LHCN-M2 (cell line): ENCODE measurements around the gene CORO7. TPM values are rescaled to one million over a fixed set of nuclear protein-coding genes. Genes with fewer than 3 reads are reported as not detected.
"Not testable (repeated sequence)": the region's sequence is repeated elsewhere in the genome, so short reads cannot be mapped to it uniquely, and the experiment has no call there.

ENCODE experiments used
- DNase-seq: peaks from one replicate; pipeline ENCODE4 v3.0.0-alpha.2; 2012; ENCODE audit warnings: low read depth
- total RNA-seq: library from RNA; depleted of rRNA; stranded (reverse); fragments of >200 nt; gene quantifications from 2 replicates; pipeline ENCODE4 v1.2.3, GENCODE V29; 2014

Gene CORO7
- total RNA-seq, 1 experiment from 2014 or later, result 34.8 TPM

- no peak for DNase-seq
These were observed 77.6 kb downstream of the CORO7 start for GRCh38 chr16:4338712-4339299.

- DNase-seq, result no peak
These were observed 78.2 kb downstream of the CORO7 start for GRCh38 chr16:4338125-4338582.

- no peak for DNase-seq
These were observed 78.8 kb downstream of the CORO7 start for GRCh38 chr16:4337540-4338088.

GRCh38 chr16:4336701-4337539 is 79.5 kb downstream of the CORO7 start:
- DNase-seq, result no peak

GRCh38 chr16:4334724-4335495 is 81.5 kb downstream of the CORO7 start:
- no peak for DNase-seq

GRCh38 chr16:4333714-4334113 is 82.7 kb downstream of the CORO7 start:
- DNase-seq, result not testable (repeated sequence)

- no peak for DNase-seq
These were observed 83.1 kb downstream of the CORO7 start for GRCh38 chr16:4333308-4333638.

- no peak for DNase-seq
These were observed 83.6 kb downstream of the CORO7 start for GRCh38 chr16:4332623-4333307.

- DNase-seq, result no peak
These were observed 84.3 kb downstream of the CORO7 start for GRCh38 chr16:4332083-4332482.

GRCh38 chr16:4330277-4330874 is 86.0 kb downstream of the CORO7 start:
- no peak for DNase-seq

- no peak for DNase-seq
These were observed 87.3 kb downstream of the CORO7 start for GRCh38 chr16:4328782-4329775.

- no peak for DNase-seq
These were observed 88.2 kb downstream of the CORO7 start for GRCh38 chr16:4328046-4328781.

- DNase-seq, result no peak
These were observed 88.9 kb downstream of the CORO7 start for GRCh38 chr16:4327386-4328045.

- no peak for DNase-seq
These were observed 91.1 kb downstream of the CORO7 start for GRCh38 chr16:4325253-4325758.

GRCh38 chr16:4324492-4325252 is 91.7 kb downstream of the CORO7 start:
- DNase-seq, result no peak

GRCh38 chr16:4323845-4324488 is 92.4 kb downstream of the CORO7 start:
- no peak for DNase-seq
